Sciatic nerve (tissue), 2 donors: ENCODE results near the gene TTC38. TPM values are rescaled to one million over a fixed set of nuclear protein-coding genes. Genes with fewer than 3 reads are reported as not detected.
A peak's percentile ranks its signal among the peaks of the same experiment; 100 is the strongest.

Experiments
- ATAC-seq: fragments of 200-7000 bp; cut with Tn5 transposase; one replicate; pipeline ENCODE4 v1.9.1; 2020; ENCODE audit warnings: mild to moderate bottlenecking, moderate library complexity
- DNase-seq: peaks from one replicate; pipeline ENCODE4 v3.0.0-alpha.2; 2020; ENCODE audit warnings: low spot score
- intact Hi-C: fragments of 100-400 bp; cut with DNase I; formaldehyde crosslinking; loops from one replicate; pipeline ENCODE4 v1.14.2; 2022
- total RNA-seq: library from RNA; stranded (reverse); fragmentation: NEBNext Ultra II Directional; extraction: Animal tissue kit (Norgen Biotek cat#: 25700); gene quantifications from one replicate; pipeline ENCODE4 v1.2.1, GENCODE V29; 2021
- donor health status: DM: no; HTN: no; CAD: no.
- donor health status: DM: no; HTN: no; CAD: no.

The TTC38 gene
- total RNA-seq, 1 donor from 2014 or later = 25.7 TPM

DNA sequence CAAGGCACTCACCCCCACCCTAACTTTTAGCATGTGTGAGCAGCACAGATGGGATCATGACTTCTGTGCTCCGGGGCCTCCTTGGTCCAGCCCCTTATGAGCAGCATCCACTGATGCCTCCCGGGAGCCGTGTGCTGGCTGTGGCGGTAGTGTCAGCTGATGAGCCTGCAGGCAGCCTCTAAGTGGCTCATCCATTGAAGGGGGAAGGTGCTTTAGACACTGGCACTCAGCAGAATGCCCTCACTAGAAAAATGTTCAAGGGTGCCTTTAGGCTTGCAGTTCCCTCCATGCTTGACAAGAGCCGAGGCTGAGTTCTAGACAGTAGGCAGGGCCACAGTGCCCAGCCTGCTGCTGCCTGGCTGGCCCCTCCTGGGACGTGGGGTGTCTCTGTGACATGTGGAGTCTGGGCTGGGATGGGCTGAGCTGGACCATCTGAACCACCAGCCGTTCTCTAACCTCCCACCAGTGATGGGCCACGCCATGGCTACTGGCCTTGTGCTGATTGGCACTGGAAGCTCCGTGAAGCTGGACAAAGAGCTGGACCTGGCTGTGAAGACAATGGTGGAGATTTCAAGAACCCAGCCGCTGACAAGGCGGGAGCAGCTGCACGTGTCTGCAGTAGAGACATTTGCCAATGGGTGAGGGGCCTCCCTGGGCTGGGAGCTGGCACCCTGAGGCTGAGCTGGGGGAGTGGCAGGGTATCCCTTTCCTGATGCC is 5.8 kb downstream of the TTC38 start:
- intact Hi-C loops = no loop called here
- ATAC-seq = no peak
- no peak for DNase-seq

DNA sequence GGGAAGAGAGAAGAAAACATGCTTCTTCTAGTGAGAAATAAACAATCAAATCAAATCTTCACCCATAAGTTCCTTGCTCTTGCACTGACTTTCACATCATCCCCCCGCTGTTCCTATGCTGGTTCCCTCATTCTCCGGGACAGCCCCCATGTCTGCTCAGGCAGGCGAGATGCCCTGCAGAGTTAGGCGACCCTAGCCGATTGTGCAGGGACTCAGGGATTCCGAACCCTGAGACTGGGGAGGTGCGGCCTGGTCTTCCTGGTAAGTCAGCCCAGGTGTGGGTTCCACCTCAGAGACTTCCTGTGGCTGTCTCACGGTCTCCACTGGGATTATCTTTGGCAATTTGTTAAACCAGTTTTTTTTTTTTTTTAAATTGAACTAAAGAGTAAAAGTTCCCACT is 6.6 kb downstream of the TTC38 start:
- DNase-seq (no peak), ATAC-seq (no peak)
- intact Hi-C loops = no loop called here

- no peak for DNase-seq
- intact Hi-C loops = no loop called here
- ATAC-seq = no peak
Observed at GRCh38 chr22:46275455-46276122, 7.8 kb downstream of the TTC38 start.

GRCh38 chr22:46276563-46276962 is 8.8 kb downstream of the TTC38 start:
- intact Hi-C loops = no loop called here
- DNase-seq (no peak), ATAC-seq (no peak)

- intact Hi-C loops = no loop called here
- ATAC-seq (no peak), DNase-seq (no peak)
Observed at GRCh38 chr22:46278656-46279645, 11.1 kb downstream of the TTC38 start.

- DNase-seq = no peak
- ATAC-seq = peak; percentile 12
Observed at GRCh38 chr22:46280063-46280817, 12.4 kb downstream of the TTC38 start.

DNA sequence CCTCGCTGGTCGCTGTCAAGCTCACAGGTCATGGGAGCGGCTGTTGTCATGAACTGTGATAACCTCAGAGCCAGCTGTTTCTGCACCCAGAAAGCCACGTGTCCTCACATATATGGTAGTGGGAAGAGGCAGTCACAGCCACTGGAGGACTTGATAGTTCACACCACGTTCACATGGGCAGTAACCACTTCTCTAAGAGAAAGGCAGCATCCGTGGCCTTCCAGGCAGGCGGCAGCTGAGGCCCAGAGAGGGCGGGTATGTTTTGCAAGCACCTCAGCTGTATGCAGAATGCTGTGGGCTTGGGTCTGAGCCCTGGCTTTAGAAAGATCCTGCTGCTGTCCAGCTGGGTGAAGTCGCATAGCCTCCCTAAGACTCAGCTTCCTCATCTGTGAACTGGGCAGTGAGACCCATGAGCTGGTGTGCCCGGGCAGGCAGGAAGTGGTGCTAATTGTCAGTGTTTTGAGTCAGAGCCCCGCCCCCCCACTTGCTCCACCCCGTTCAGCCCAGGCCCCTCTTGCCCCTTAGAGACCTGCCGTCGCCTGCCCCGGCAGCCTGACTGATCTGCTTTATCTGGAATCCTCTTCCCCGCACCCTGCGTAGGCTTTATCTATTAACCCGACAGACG is 13.3 kb downstream of the TTC38 start:
- DNase-seq = no peak
- intact Hi-C loops = no loop called here

More at GRCh38 chr22:46280063-46280817, 12.4 kb downstream of the TTC38 start:
- intact Hi-C loops = no loop called here

DNA sequence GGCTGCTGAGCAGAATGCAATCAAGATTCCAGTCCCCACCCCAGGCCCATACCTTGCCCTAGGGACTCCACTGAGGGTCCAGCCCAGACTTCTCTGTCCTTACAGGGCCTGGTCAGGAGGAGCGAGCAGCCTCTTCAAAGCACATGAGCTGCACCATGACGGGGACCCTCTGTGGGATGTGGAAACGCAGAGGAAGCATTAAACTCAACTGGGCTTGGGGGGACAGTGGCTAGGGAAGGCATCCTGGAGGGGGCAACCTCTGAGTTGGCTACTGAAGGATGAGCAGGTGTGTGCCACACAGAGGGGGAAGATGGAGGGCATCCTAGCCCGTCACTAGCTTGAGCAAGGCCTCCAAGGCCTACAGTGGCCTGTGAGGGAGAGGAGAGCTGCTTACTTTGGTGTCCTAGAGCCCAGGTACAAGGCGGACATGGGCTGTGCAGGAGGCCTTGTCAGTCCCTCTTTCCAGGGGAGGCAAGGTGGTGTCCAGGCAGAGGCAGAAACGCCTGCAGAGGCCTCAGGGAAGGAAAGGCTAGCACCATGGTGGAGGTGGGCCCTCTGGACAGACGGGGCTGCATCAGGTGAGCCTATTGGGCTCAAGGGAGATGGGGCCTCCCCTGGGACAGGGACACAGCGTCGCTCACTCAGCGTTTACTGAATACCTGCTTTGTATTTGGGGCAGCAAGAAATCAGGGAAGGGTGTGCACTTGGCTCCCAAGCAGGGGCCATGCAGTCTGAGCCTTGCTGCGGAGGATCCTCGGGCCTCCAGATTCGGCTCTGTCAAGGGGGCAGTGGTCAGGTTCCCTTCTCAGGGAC is 14.3 kb downstream of the TTC38 start:
- intact Hi-C loops = no loop called here
- ATAC-seq = no peak
- DNase-seq = no peak

More for the DNA sequence above, 13.3 kb downstream of the TTC38 start:
- peak; percentile 57 for ATAC-seq

- ATAC-seq (no peak), DNase-seq (no peak)
- intact Hi-C loops = no loop called here
Observed at GRCh38 chr22:46286006-46286405, 18.2 kb downstream of the TTC38 start.

GRCh38 chr22:46286941-46287872 is 19.4 kb downstream of the TTC38 start:
- no peak for DNase-seq
- intact Hi-C loops = no loop called here

DNA sequence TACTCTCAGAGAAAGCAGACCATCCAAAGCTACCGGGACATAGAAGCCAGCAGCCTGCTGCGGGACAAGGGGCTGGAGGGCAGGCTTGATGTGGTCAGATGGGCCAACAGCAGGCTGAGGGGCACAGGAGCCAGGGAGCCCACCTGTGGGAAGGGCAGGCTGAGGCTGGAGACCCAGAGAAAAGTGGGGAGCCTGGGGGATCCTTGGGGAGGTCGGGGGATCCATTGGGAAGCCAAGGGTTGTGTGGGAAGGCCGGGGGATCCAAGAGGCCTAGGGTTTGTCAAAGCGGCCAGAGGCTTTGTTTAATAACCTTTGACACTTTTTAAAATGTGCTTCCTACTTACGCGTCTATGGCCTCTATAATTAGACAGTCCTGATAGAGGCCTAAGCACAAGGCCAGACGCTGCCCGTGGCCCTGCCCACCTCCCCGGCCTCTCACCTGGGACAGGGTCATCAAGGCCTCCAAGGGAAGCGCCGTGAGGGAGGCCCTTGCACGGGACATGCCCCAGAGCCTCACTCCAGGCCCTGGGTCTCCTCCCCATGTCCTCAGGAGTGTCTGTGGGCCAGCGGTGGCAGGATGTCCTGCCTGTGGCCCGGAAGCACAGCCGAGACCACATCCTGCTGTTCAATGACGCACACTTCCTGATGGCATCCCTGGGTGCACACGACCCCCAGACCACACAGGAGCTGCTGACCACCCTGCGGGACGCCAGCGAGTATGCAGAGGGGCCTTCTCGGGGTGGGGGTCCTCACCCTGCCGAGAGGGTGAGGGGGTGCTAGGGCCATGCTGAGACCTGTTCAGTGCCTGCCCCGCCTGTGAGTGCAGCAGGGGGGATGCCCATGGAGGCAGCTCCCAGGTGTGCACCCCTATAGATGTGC is 20.3 kb downstream of the TTC38 start:
- intact Hi-C loops = no loop called here
- DNase-seq = no peak

More at GRCh38 chr22:46286941-46287872, 19.4 kb downstream of the TTC38 start:
- no peak for ATAC-seq

GRCh38 chr22:46288846-46289243 is 21.0 kb downstream of the TTC38 start:
- ATAC-seq = no peak
- no peak for DNase-seq
- intact Hi-C loops = no loop called here

More for the DNA sequence above, 20.3 kb downstream of the TTC38 start:
- peak; percentile 47 for ATAC-seq

DNA sequence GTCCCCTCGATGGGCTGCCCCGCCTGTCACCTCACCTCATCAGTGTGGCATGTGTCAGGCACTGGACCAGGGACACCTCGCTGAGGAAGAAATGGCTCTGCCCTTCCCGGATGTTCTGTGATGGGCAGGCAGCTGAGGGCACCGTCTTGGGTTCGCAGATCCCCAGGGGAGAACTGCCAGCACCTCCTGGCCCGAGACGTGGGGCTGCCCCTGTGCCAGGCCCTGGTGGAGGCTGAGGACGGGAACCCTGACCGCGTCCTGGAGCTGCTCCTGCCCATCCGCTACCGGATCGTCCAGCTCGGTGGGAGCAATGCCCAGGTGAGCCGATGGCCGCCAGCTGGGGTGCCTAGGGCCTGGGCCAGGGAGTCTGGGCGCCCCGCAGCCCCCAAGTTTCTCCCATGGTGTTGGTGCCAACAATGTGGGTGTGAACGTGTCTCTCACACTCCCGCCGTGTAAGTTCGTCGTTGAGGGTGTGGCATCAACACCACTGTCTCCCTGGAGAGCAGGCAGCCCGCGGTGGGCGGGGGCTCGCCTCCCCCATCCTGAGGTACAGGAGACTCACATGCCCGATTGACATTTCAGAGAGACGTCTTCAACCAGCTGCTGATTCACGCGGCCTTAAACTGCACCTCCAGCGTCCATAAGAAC is 21.6 kb downstream of the TTC38 start:
- ATAC-seq = no peak
- DNase-seq = no peak
- intact Hi-C loops = no loop called here

DNA sequence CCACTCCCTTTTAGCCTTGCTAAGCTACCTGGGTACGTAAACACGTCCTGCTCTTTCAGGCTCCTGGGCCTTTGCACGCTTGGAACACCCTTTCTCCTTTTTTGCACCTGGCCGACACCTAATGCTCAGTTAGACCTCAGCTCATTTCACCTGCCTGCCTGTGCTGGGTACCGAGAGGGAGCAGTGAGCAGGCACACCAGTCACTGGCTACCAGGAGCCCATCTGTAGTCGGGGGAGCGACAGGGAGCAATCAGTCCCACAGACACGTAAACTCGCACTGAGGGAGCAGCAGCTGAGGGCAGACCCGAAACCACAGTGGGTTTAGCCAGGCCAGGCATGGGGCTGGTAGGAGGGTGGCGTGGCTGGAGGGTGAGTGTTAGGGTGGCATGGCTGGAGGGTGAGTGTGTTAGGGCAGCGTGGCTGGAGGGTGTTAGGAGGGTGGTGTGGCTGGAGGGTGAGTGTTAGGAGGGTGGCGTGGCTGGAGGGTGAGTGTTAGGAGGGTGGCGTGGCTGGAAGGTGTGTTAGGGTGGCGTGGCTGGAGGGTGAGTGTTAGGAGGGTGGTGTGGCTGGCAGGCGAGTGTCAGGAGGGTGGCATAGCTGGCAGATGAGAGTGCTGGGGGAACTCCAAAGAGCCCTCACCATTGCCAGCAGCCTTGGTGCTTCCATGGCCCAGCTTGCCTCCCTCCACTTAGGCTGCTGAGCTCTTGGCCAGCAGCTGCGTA is 22.5 kb downstream of the TTC38 start:
- ATAC-seq = no peak
- DNase-seq = no peak
- intact Hi-C loops = loop anchor here (5.0 to 10.0 kb wide), 2 partner anchors 65 to 168 kb away; no protein-coding TSS in a partner anchor
